ENCODE measurements around the gene DDX39A. TPM values are rescaled to one million over a fixed set of nuclear protein-coding genes. Genes with fewer than 3 reads are reported as not detected.

Gene DDX39A
- total and polyA plus RNA-seq, 2 of the 13 experiments (the other 11 are each of a cell fraction or from before 2014, with no cell fraction given) = 34.6 to 90.4 TPM

DNA sequence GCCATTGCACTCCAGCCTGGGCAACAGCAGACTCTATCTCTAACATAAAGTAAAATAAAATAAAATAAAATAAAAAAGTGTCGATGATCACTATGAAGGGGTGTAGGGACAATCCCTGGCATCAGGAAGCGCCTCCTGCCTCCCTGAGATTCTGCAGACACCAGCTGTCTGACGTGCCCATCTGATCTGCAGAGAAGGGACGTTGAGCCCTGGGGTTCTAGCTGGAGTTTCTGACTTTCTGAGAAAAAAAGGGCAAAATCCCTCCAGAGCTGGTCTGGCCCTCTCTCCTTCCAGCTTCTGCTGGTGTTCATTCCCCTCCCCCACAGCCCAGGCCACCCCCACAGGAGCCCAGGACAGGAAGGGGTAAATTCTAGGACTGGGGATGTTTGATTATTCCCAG is 40.3 kb downstream of the DDX39A start:
- H3K79me2 ChIP-seq (ENCODE audit: insufficient read depth, low read length) = no peaks in the 10 kb centered on the region
- H2AFZ ChIP-seq (ENCODE audit: low read length) = no peak overlapping the region
- H3K4me1 ChIP-seq (ENCODE audit: insufficient read depth, low read length) = peaks cover 10% of the 10 kb centered on the region
- no peaks in the 10 kb centered on the region for H4K20me1 ChIP-seq (ENCODE audit: insufficient read depth, low read length)
- no peaks in the 10 kb centered on the region for H3K9me3 ChIP-seq (ENCODE audit: low read length)
- TF ChIP-seq HOXA5 (CRISPR knock-in tag; IDR thresholded peaks at IDR 0.05) (no peak), ZNF746 (CRISPR knock-in tag; IDR thresholded peaks at IDR 0.05) (no peak), NR2F2 (IDR thresholded peaks at IDR 0.05; ENCODE audit: borderline replicate concordance, low read depth) (no peak), ZNF276 (CRISPR knock-in tag; IDR thresholded peaks at IDR 0.05; ENCODE audit: low read depth) (no peak), HES4 (CRISPR knock-in tag; IDR thresholded peaks at IDR 0.05; ENCODE audit: borderline replicate concordance) (no peak), HNF1A (IDR thresholded peaks at IDR 0.05; ENCODE audit: low read depth) (no peak), HNF1A (CRISPR knock-in tag; IDR thresholded peaks at IDR 0.05; ENCODE audit: borderline replicate concordance) (no peak), ZNF3 (CRISPR knock-in tag; IDR thresholded peaks at IDR 0.05) (no peak), GATA4 (IDR thresholded peaks at IDR 0.05; ENCODE audit: borderline replicate concordance, low read depth) (no peak), ZNF460 (CRISPR knock-in tag; IDR thresholded peaks at IDR 0.05; ENCODE audit: borderline replicate concordance) (no peak), SRY (CRISPR knock-in tag; IDR thresholded peaks at IDR 0.05) (no peak), SMC3 (IDR thresholded peaks at IDR 0.05; ENCODE audit: low read length) (no peak), SRSF9 (IDR thresholded peaks at IDR 0.05; ENCODE audit: borderline replicate concordance, insufficient read depth, low read depth, low read length, poor library complexity, severe bottlenecking) (no peak), ZKSCAN1 (IDR thresholded peaks at IDR 0.05; ENCODE audit: low read length) (no peak), FOXK2 (IDR thresholded peaks at IDR 0.05) (no peak), THAP11 (CRISPR knock-in tag; IDR thresholded peaks at IDR 0.05) (no peak)
- DNase-seq (ENCODE audit: low spot score) (no peak), ATAC-seq (no peak), FAIRE-seq (no peak)
- WGBS (ENCODE audit: low lambda C conversion rate) = 50% methylated on average over 4 of the region's 4 CpGs
- no peak overlapping the region for H3K4me2 ChIP-seq (ENCODE audit: low read depth, low read length)
- H3K27me3 ChIP-seq (ENCODE audit: control insufficient read depth in 1 of 2, insufficient read depth in 2 of 2, low read length in 2 of 2) = peaks cover 2 to 7% of the 10 kb centered on the region in 2 experiments; a peak in 3 of 5 replicates
- H3K4me3 ChIP-seq (replicated peaks in 1 of 3; ENCODE audit: insufficient read depth in 1 of 3, low read depth in 2 of 3, low read length in 3 of 3) = no peak overlapping the region
- in situ Hi-C loops (cut with HindIII; ENCODE audit: extremely low pct_ligation_motif_present, low pct_unique_long_range_greater_than_20kb) = no loop called here
- intact Hi-C loops (cut with micrococcal nuclease; ENCODE audit: unreplicated experiment) = no loop called here
- no TSS peak for BruUV-seq (replicated peaks)
- POLR2A ChIA-PET = no interaction called here
- CTCF ChIA-PET (ENCODE audit: low intra/inter-chr PET ratio, low total read pairs) = no interaction called here
- no peak overlapping the region for H3K9ac ChIP-seq (ENCODE audit: insufficient read depth, low read depth, low read length)
- H3K27ac ChIP-seq (ENCODE audit: extremely low read length, insufficient read depth, low read length) = no peak overlapping the region
- no peaks in the 10 kb centered on the region for H3K36me3 ChIP-seq (replicated peaks in 1 of 2; ENCODE audit: control insufficient read depth in 1 of 2, insufficient read depth in 2 of 2, low read length in 2 of 2)
